ENCODE measurements around the gene MRPS21. TPM values are rescaled to one million over a fixed set of nuclear protein-coding genes. Genes with fewer than 3 reads are reported as not detected.
A peak's percentile ranks its signal among the peaks of the same experiment; 100 is the strongest.

Gene MRPS21
- total and polyA plus RNA-seq, 4 donors, result 15.0 to 56.5 (median 22.9) TPM

GRCh38 chr1:150280138-150280707 lies 13.4 kb upstream of the MRPS21 start:
- Histone ChIP-seq H3K27ac (ENCODE audit: low read depth in 1 of 2, low read length in 2 of 2) (peak overlapping the region in 1 of 2 donors; percentile 79), H3K9me3 (ENCODE audit: control insufficient read depth in 4 of 4, low read length in 3 of 4) (no peaks in the 10 kb centered on the region), H3K9ac (ENCODE audit: low read depth in 1 of 2, low read length in 2 of 2) (peak overlapping the region; percentile 26 to 79), H3K4me1 (ENCODE audit: control insufficient read depth in 4 of 4, insufficient read depth in 4 of 4, low read length in 3 of 4) (peaks cover 7 to 60% (median 54%) of the 10 kb centered on the region in 4 donors), H3K4me3 (ENCODE audit: low read depth in 1 of 3, low read length in 3 of 3) (peak overlapping the region in 2 of 3 donors; percentile 27 to 43), H3K36me3 (ENCODE audit: control insufficient read depth in 4 of 4, insufficient read depth in 3 of 4, low read depth in 1 of 4, low read length in 3 of 4) (peaks cover 0 to 2% (median under 1%) of the 10 kb centered on the region in 4 donors), H3K27me3 (ENCODE audit: control insufficient read depth in 4 of 4, insufficient read depth in 4 of 4, low read length in 3 of 4) (no peaks in the 10 kb centered on the region)
- no peak for DNase-seq (ENCODE audit: low spot score)
- WGBS, result 37% methylated on average over 6 of the region's 6 CpGs
- TF ChIP-seq GABPA (IDR thresholded peaks at IDR 0.05 in 1 of 2, conservative IDR thresholded peaks at IDR 0.05 in 1 of 2) (peak in 1 of 2 donors; percentile 38), JUND (IDR thresholded peaks at IDR 0.05) (peak; percentile 32 to 43), RXRA (IDR thresholded peaks at IDR 0.05) (peak; percentile 72 to 73), FOXA1 (IDR thresholded peaks at IDR 0.05) (peak; percentile 14), NR2F2 (IDR thresholded peaks at IDR 0.05) (no peak), REST (IDR thresholded peaks at IDR 0.05) (peak; percentile 69), RAD21 (IDR thresholded peaks at IDR 0.05) (peak; percentile 20 to 54), HNF4A (conservative IDR thresholded peaks at IDR 0.05) (peak; percentile 89 to 91), YY1 (IDR thresholded peaks at IDR 0.05) (peak; percentile 95), HNF4G (IDR thresholded peaks at IDR 0.05) (peak; percentile 65), TAF1 (conservative IDR thresholded peaks at IDR 0.05) (peak; percentile 51), CTCF (IDR thresholded peaks at IDR 0.05; ENCODE audit: low read depth, low read length, missing input control) (peak; percentile 25), SP1 (IDR thresholded peaks at IDR 0.05) (peak; percentile 85), FOXA2 (IDR thresholded peaks at IDR 0.05) (no peak), EGR1 (IDR thresholded peaks at IDR 0.05; ENCODE audit: low read depth in 2 of 2) (peak in 1 of 2 donors; percentile 15)
- TF ChIP-seq, protein P1, sequence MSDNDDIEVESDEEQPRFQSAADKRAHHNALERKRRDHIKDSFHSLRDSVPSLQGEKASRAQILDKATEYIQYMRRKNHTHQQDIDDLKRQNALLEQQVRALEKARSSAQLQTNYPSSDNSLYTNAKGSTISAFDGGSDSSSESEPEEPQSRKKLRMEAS (IDR thresholded peaks at IDR 0.05), result peak; percentile 47
- TF ChIP-seq, protein P2, sequence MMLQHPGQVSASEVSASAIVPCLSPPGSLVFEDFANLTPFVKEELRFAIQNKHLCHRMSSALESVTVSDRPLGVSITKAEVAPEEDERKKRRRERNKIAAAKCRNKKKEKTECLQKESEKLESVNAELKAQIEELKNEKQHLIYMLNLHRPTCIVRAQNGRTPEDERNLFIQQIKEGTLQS (IDR thresholded peaks at IDR 0.05), result no peak
- TF ChIP-seq, protein P3, sequence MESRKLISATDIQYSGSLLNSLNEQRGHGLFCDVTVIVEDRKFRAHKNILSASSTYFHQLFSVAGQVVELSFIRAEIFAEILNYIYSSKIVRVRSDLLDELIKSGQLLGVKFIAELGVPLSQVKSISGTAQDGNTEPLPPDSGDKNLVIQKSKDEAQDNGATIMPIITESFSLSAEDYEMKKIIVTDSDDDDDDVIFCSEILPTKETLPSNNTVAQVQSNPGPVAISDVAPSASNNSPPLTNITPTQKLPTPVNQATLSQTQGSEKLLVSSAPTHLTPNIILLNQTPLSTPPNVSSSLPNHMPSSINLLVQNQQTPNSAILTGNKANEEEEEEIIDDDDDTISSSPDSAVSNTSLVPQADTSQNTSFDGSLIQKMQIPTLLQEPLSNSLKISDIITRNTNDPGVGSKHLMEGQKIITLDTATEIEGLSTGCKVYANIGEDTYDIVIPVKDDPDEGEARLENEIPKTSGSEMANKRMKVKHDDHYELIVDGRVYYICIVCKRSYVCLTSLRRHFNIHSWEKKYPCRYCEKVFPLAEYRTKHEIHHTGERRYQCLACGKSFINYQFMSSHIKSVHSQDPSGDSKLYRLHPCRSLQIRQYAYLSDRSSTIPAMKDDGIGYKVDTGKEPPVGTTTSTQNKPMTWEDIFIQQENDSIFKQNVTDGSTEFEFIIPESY (IDR thresholded peaks at IDR 0.05), result no peak
